ENCODE results near the gene ITGB3.
"Not testable (repeated sequence)": the region's sequence is repeated elsewhere in the genome, so short reads cannot be mapped to it uniquely, and the experiment has no call there.

The ITGB3 gene

GRCh38 chr17:47221154-47221553, 32.5 kb upstream of the ITGB3 start:
- DNase-seq: no peak
- intact Hi-C loops (cut with DNase I): loop anchor here (10.0 kb wide), 1 partner anchor 394 kb away; no protein-coding TSS in a partner anchor

GRCh38 chr17:47222047-47222446, 31.6 kb upstream of the ITGB3 start:
- intact Hi-C loops (cut with DNase I): loop anchor here (10.0 kb wide), 1 partner anchor 393 kb away; no protein-coding TSS in a partner anchor
- no peak for DNase-seq

GRCh38 chr17:47223007-47223406, 30.6 kb upstream of the ITGB3 start:
- intact Hi-C loops (cut with DNase I): loop anchor here (10.0 kb wide), 1 partner anchor 392 kb away; no protein-coding TSS in a partner anchor
- DNase-seq: no peak

GRCh38 chr17:47223460-47223859, 30.2 kb upstream of the ITGB3 start:
- no peak for DNase-seq
- intact Hi-C loops (cut with DNase I): loop anchor here (10.0 kb wide), 1 partner anchor 391 kb away; no protein-coding TSS in a partner anchor

GRCh38 chr17:47224077-47224476, 29.6 kb upstream of the ITGB3 start:
- intact Hi-C loops (cut with DNase I): loop anchor here (10.0 kb wide), 1 partner anchor 391 kb away; no protein-coding TSS in a partner anchor

GRCh38 chr17:47224966-47225365, 28.7 kb upstream of the ITGB3 start:
- no peak for DNase-seq
- intact Hi-C loops (cut with DNase I): loop anchor here (10.0 kb wide), 1 partner anchor 390 kb away; no protein-coding TSS in a partner anchor

More at GRCh38 chr17:47224077-47224476, 29.6 kb upstream of the ITGB3 start:
- DNase-seq: not testable (repeated sequence)

GRCh38 chr17:47225436-47225858, 28.2 kb upstream of the ITGB3 start:
- intact Hi-C loops (cut with DNase I): loop anchor here (10.0 kb wide), 1 partner anchor 389 kb away; no protein-coding TSS in a partner anchor
- no peak for DNase-seq

GRCh38 chr17:47225911-47226688, 27.5 kb upstream of the ITGB3 start:
- DNase-seq: no peak
- intact Hi-C loops (cut with DNase I): loop anchor here (10.0 kb wide), 1 partner anchor 389 kb away; no protein-coding TSS in a partner anchor

GRCh38 chr17:47227862-47228261, 25.8 kb upstream of the ITGB3 start:
- DNase-seq: peak in 1 of 10 donors; percentile 18

DNA sequence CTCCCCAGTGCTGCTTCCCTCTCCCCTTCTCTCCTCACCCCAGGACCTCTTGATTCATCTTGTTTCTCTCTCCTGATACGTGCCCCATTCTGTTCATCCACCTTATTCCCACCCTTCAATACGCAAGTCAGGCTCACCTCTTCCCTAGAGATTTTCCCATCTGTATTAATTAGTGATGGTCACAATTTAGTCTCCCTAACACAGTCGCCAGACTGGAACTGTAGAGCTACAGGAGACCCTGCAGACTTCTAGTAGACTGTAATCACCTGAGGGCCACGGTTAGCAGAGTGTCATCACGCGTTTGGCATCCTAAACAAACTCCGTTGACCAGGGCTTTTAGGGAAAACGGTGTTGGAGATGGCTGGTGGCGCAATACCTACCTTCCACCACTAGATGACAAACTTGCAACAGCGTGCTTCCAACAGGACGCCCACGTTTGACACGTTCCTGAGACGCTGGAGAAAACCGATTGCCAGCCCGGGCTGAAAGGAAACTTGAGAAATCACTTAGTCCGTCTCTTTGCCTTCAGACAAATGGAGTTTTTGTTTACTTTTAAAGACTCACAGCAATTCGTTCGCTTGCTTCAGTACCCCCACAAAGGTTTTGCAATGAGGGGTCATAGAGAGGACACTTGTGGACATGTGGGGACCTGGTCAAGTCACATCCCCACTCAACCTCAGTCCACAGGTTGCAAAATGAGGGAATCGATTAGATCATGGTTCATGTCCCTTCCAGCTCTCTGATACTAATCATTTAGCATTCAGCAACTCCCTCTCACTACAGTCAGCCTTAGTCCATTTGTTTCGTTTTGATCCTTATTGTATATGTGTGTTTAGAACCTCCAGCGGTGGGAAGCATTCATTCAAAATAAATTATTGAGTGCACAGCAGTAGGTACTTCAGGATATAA, 23.8 kb upstream of the ITGB3 start:
- intact Hi-C loops (cut with DNase I): loop anchor here (1.0 to 10.0 kb wide), 2 partner anchors 86 to 385 kb away; no protein-coding TSS in a partner anchor
- DNase-seq: peak; percentile 54 to 95 (median 78)

More at GRCh38 chr17:47227862-47228261, 25.8 kb upstream of the ITGB3 start:
- intact Hi-C loops (cut with DNase I): loop anchor here (10.0 kb wide), 1 partner anchor 387 kb away; no protein-coding TSS in a partner anchor

DNA sequence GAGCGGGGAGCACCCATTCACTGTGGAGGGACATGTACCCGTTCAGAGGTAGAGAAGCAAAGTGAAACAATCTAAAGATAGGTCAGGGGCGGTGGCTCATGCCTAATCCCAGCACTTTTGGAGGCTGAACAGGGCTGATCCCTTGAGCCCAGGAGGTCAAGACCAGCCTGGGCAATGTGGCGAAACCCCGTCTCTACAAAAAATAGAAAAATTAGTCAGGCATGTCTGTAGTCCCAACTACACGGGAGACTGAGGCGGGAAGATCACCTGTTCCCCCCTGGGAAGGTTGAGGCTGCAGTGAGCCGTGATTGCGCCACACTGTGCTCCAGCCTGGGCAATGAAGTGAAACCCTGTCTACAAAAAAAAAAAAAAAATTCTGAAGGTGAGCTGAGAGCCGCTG, 22.8 kb upstream of the ITGB3 start:
- intact Hi-C loops (cut with DNase I): no loop called here
- peak in 1 of 10 donors; percentile 42 for DNase-seq

- DNase-seq: no peak
- intact Hi-C loops (cut with DNase I): no loop called here
Measured at GRCh38 chr17:47231334-47231733, 22.3 kb upstream of the ITGB3 start.

- DNase-seq: no peak
Measured at GRCh38 chr17:47231866-47232265, 21.8 kb upstream of the ITGB3 start.

DNA sequence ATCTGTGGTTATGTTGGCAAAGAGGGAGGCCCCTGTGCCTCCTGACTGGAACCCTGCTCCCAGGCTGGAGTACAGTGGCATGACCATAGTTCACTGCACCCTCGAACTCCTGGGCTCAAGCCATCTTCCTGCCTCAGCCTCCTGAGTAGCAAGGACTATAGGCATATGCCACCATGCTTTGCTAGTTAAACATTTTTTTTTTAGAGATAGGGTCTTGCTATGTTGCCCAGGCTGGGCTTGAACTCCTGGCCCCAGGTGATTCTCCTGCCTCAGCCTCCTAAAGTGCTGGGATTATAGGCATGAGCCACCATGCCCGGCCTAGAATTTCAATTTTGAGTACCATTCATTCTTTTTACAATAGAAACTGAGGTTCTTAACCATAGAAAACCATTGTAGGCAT, 21.2 kb upstream of the ITGB3 start:
- DNase-seq: peak in 1 of 10 donors; percentile 25
- intact Hi-C loops (cut with DNase I): no loop called here

More at GRCh38 chr17:47231866-47232265, 21.8 kb upstream of the ITGB3 start:
- intact Hi-C loops (cut with DNase I): no loop called here

GRCh38 chr17:47235506-47235905, 18.1 kb upstream of the ITGB3 start:
- DNase-seq: no peak
- intact Hi-C loops (cut with DNase I): no loop called here

DNA sequence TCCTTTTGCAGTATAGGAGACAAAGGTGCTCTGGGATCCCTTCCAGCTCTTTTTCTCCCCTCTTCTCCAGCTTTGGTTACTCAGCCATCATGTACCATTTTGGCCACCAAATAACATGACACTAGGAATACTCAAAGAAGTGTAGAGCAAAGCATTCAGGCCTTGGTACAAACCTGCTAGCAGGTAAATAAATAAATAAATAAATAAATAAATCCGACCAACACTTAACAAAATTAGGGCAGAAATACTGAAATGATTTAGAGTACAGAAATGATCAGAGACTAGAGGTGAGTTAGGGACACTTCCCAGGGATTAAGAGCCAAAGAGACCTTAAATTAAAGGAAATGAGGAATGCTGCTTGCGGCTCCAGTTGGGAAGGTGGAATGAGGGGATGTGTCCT, 17.7 kb upstream of the ITGB3 start:
- no peak for DNase-seq
- intact Hi-C loops (cut with DNase I): no loop called here

- intact Hi-C loops (cut with DNase I): no loop called here
- peak in 1 of 10 donors; percentile 59 for DNase-seq
Measured at GRCh38 chr17:47237841-47238240, 15.8 kb upstream of the ITGB3 start.

GRCh38 chr17:47238321-47239010, 15.2 kb upstream of the ITGB3 start:
- intact Hi-C loops (cut with DNase I): no loop called here
- peak in 1 of 10 donors; percentile 76 for DNase-seq

DNA sequence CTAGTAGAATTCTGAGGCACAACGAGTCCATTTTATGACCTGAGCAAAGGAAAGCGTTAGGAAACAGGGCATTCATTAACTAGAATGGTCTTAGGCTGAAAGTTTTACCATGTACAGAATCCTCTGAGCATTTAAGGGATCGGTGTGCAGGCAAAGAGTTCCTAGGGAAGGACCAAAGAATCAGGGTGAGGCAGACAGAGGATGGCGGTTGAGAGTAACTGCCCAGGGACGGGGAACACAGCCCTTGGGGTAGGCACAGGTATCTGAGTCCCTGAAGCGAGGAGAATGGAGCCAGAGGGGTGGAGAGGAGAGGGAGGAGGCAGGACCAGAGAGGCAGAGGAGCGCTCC, 14.0 kb upstream of the ITGB3 start:
- intact Hi-C loops (cut with DNase I): no loop called here
- peak in 1 of 10 donors; percentile 59 for DNase-seq

Measured in posterior cingulate gyrus (tissue), 11 donors.